PC-3 (cell line): ENCODE data around the gene SORBS2. TPM values are rescaled to one million over a fixed set of nuclear protein-coding genes. Genes with fewer than 3 reads are reported as not detected.

Experiments
- ATAC-seq: fragments of 200-7000 bp; cut with Tn5 transposase; 2 replicates; pipeline ENCODE4 v1.9.1; 2020; ENCODE audit warnings: mild to moderate bottlenecking, moderate library complexity
- BruUV-seq: library from RNA; stranded (reverse); fragments of 400-500 nt; replicated peaks from 2 replicates; lab custom pipeline; 2021; lab: Mats Ljungman, UMichigan
- CTCF ChIA-PET: fragments of 300-600 bp; sonication (Branson Sonifier 250); formaldehyde crosslinking; loops from one replicate; lab custom pipeline; 2022; ENCODE audit warnings: antibody characterized with exemption; lab: Charles Lee
- POLR2A ChIA-PET: fragments of 300-600 bp; sonication (Branson Sonifier 250); formaldehyde crosslinking; loops from one replicate; lab custom pipeline; 2022; ENCODE audit warnings: antibody characterized with exemption; ENCODE audit not compliant: unreplicated experiment; lab: Charles Lee
- DNase-seq: peaks from one replicate; pipeline ENCODE4 v3.0.0-alpha.2; 2015
- H2AFZ ChIP-seq: fragments of 300-600 bp; sonication (generic); 2 replicates; pipeline ENCODE4 v1.6.0; 2016; ENCODE audit warnings: antibody characterized with exemption, low read length
- H3F3A ChIP-seq: fragments of 300-600 bp; sonication (generic); one replicate; pipeline ENCODE4 v1.6.0; 2017; ENCODE audit warnings: antibody characterized with exemption, low read length, control low read depth, mild to moderate bottlenecking; ENCODE audit not compliant: unreplicated experiment
- H3K27ac ChIP-seq: fragments of 300-600 bp; sonication (generic); 2 replicates; pipeline ENCODE4 v1.5.1; 2016; ENCODE audit warnings: mild to moderate bottlenecking, low read length
- H3K27me3 ChIP-seq: fragments of 300-600 bp; sonication (generic); 2 replicates; pipeline ENCODE4 v1.6.1; 2016; ENCODE audit warnings: low read length, mixed read lengths
- H3K36me3 ChIP-seq: fragments of 300-600 bp; sonication (generic); 2 replicates; pipeline ENCODE4 v1.6.1; 2016; ENCODE audit warnings: low read depth, mixed run types, low read length, mixed read lengths
- H3K4me1 ChIP-seq: fragments of 300-600 bp; sonication (generic); 2 replicates; pipeline ENCODE4 v1.5.1; 2016; ENCODE audit warnings: low read length; ENCODE audit not compliant: insufficient read depth
- H3K4me2 ChIP-seq: fragments of 300-600 bp; sonication (generic); 2 replicates; pipeline ENCODE4 v1.6.0; 2016; ENCODE audit warnings: low read length
- H3K4me3 ChIP-seq: fragments of 300-600 bp; sonication (generic); 2 replicates; pipeline ENCODE4 v1.5.1; 2016; ENCODE audit warnings: mild to moderate bottlenecking, low read length, mixed read lengths
- H3K79me2 ChIP-seq: fragments of 300-600 bp; sonication (generic); 2 replicates; pipeline ENCODE4 v1.6.1; 2017; ENCODE audit warnings: low read length, mixed read lengths
- H3K9ac ChIP-seq: fragments of 300-600 bp; sonication (generic); 2 replicates; pipeline ENCODE4 v1.6.0; 2016; ENCODE audit warnings: mild to moderate bottlenecking, low read length
- H3K9me2 ChIP-seq: fragments of 300-600 bp; sonication (generic); replicated peaks from 2 replicates; pipeline ENCODE4 v1.6.1; 2016; ENCODE audit warnings: mixed run types, low read length, mixed read lengths
- H3K9me3 ChIP-seq: fragments of 300-600 bp; sonication (generic); 2 replicates; pipeline ENCODE4 v1.6.1; 2016; ENCODE audit warnings: low read length, mixed read lengths
- H4K20me1 ChIP-seq: fragments of 300-600 bp; sonication (generic); 2 replicates; pipeline ENCODE4 v1.6.1; 2016; ENCODE audit warnings: low read length, mixed read lengths
- CTCF ChIP-seq: fragments of 300-600 bp; sonication (generic); conservative IDR thresholded peaks from 2 replicates; pipeline ENCODE4 v1.5.1; 2017; ENCODE audit warnings: antibody characterized with exemption, low read depth, mild to moderate bottlenecking, low read length
- EZH2 ChIP-seq: fragments of 300-600 bp; sonication (generic); IDR thresholded peaks from one replicate; pipeline ENCODE4 v1.6.1; 2017; ENCODE audit warnings: antibody characterized with exemption, mild to moderate bottlenecking, low read length; ENCODE audit not compliant: unreplicated experiment
- EZH2phosphoT487 ChIP-seq: fragments of 300-600 bp; sonication (generic); IDR thresholded peaks from 2 replicates; pipeline ENCODE4 v1.6.1; 2018; ENCODE audit warnings: mild to moderate bottlenecking, antibody characterized with exemption, low read length, borderline replicate concordance
- intact Hi-C: fragments of 100-400 bp; cut with micrococcal nuclease; formaldehyde crosslinking; loops from 2 replicates; pipeline ENCODE4 v1.9.0; 2023
- total RNA-seq: library from RNA; depleted of rRNA; stranded (reverse); fragments of >200 nt; gene quantifications from 2 replicates; pipeline ENCODE4 v1.2.3, GENCODE V29; 2014

SORBS2 gene
- total RNA-seq, 1 experiment from 2014 or later: 3.6 TPM

GRCh38 chr4:185634066-185634652, 177.8 kb downstream of the SORBS2 start:
- CTCF ChIA-PET: interaction anchor here (0.6 to 0.7 kb wide), 2 partner anchors 114 to 387 kb away, joined by 3 to 4 read pairs; no protein-coding TSS in a partner anchor
- intact Hi-C loops: no loop called here

GRCh38 chr4:185626798-185627197, 185.2 kb downstream of the SORBS2 start:
- ChIA-PET POLR2A (no interaction called here), CTCF (no interaction called here)
- Histone ChIP-seq H3K9me2 (no peaks in the 10 kb centered on the region), H3K27ac (no peak overlapping the region), H3K4me3 (no peak overlapping the region), H2AFZ (no peak overlapping the region), H3K4me1 (no peaks in the 10 kb centered on the region), H3F3A (no peaks in the 10 kb centered on the region), H3K27me3 (no peaks in the 10 kb centered on the region), H3K79me2 (no peaks in the 10 kb centered on the region), H3K4me2 (no peak overlapping the region), H3K36me3 (no peaks in the 10 kb centered on the region), H3K9me3 (no peaks in the 10 kb centered on the region), H4K20me1 (no peaks in the 10 kb centered on the region), H3K9ac (no peak overlapping the region)
- intact Hi-C loops: no loop called here
- BruUV-seq: no TSS peak
- ATAC-seq (no peak), DNase-seq (no peak)
- no peak for TF ChIP-seq CTCF
- TF ChIP-seq EZH2phosphoT487: no peak
- TF ChIP-seq EZH2: no peak

More at GRCh38 chr4:185634066-185634652, 177.8 kb downstream of the SORBS2 start:
- H3K9me3 ChIP-seq: no peaks in the 10 kb centered on the region
- no peak overlapping the region for H2AFZ ChIP-seq
- ATAC-seq (no peak; the same call in 1 of the 2 replicates), DNase-seq (peak; percentile 56)
- H3K27ac ChIP-seq: no peak overlapping the region
- no peaks in the 10 kb centered on the region for H3K9me2 ChIP-seq
- no peaks in the 10 kb centered on the region for H3K4me1 ChIP-seq
- TF ChIP-seq CTCF (peak; percentile 70), EZH2phosphoT487 (no peak), EZH2 (no peak)
- POLR2A ChIA-PET: interaction anchor here (0.6 kb wide), 1 partner anchor 9 kb away, joined by 5 read pairs; no protein-coding TSS in a partner anchor
- H3K4me2 ChIP-seq: no peak overlapping the region
- no TSS peak for BruUV-seq
- H3K4me3 ChIP-seq: no peak overlapping the region
- H3K9ac ChIP-seq: no peak overlapping the region
- no peaks in the 10 kb centered on the region for H3K79me2 ChIP-seq
- H4K20me1 ChIP-seq: no peaks in the 10 kb centered on the region
- H3K27me3 ChIP-seq: no peaks in the 10 kb centered on the region
- no peaks in the 10 kb centered on the region for H3K36me3 ChIP-seq
- no peaks in the 10 kb centered on the region for H3F3A ChIP-seq

- no peaks in the 10 kb centered on the region for H3K9me3 ChIP-seq
- no peaks in the 10 kb centered on the region for H3K9me2 ChIP-seq
- intact Hi-C loops: no loop called here
- TF ChIP-seq CTCF: no peak
- TF ChIP-seq EZH2phosphoT487: no peak
- TF ChIP-seq EZH2: no peak
- H3F3A ChIP-seq: no peaks in the 10 kb centered on the region
- ATAC-seq: no peak
- no peak overlapping the region for H3K9ac ChIP-seq
- no peak for DNase-seq
- no peaks in the 10 kb centered on the region for H3K4me1 ChIP-seq
- ChIA-PET POLR2A (interaction anchor here (0.6 kb wide), 1 partner anchor 9 kb away, joined by 5 read pairs; no protein-coding TSS in a partner anchor), CTCF (no interaction called here)
- no peaks in the 10 kb centered on the region for H3K27me3 ChIP-seq
- no peak overlapping the region for H2AFZ ChIP-seq
- no peaks in the 10 kb centered on the region for H3K36me3 ChIP-seq
- no peak overlapping the region for H3K4me3 ChIP-seq
- no peaks in the 10 kb centered on the region for H4K20me1 ChIP-seq
- no peak overlapping the region for H3K4me2 ChIP-seq
- no peaks in the 10 kb centered on the region for H3K79me2 ChIP-seq
- H3K27ac ChIP-seq: no peak overlapping the region
- no TSS peak for BruUV-seq
These were observed 186.5 kb downstream of the SORBS2 start for GRCh38 chr4:185625503-185625902.
